ENCODE data around the gene CLEC17A. TPM values are rescaled to one million over a fixed set of nuclear protein-coding genes. Genes with fewer than 3 reads are reported as not detected.

The CLEC17A gene
- total and polyA plus RNA-seq, 2 donors (not counting 1 experiment from before 2014, with no cell fraction given): 121 to 163 TPM

DNA sequence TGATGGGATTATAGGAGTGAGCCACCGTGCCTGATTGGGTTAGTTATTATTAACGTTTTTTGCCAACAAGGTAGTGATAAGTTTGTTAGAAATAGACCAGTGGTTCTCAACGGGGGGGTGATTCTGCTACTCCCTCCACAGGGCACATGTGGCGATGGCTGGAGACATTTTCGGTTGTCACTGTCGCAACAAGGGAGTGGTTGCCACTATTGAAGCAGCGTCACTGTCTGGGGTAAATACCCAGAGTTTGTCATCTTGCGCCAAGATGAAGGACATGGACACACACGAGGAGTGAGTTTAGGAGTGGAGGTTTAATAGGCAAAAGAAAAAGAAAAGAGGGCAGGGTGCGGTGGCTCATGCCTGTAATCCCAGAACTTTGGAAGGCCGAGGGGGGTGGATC is 72.8 kb downstream of the CLEC17A start:
- no peak for TF ChIP-seq EZH2 (IDR thresholded peaks at IDR 0.05; ENCODE audit: borderline replicate concordance, insufficient read depth, low read depth, low read length, poor library complexity, severe bottlenecking)
- TF ChIP-seq, protein P1, sequence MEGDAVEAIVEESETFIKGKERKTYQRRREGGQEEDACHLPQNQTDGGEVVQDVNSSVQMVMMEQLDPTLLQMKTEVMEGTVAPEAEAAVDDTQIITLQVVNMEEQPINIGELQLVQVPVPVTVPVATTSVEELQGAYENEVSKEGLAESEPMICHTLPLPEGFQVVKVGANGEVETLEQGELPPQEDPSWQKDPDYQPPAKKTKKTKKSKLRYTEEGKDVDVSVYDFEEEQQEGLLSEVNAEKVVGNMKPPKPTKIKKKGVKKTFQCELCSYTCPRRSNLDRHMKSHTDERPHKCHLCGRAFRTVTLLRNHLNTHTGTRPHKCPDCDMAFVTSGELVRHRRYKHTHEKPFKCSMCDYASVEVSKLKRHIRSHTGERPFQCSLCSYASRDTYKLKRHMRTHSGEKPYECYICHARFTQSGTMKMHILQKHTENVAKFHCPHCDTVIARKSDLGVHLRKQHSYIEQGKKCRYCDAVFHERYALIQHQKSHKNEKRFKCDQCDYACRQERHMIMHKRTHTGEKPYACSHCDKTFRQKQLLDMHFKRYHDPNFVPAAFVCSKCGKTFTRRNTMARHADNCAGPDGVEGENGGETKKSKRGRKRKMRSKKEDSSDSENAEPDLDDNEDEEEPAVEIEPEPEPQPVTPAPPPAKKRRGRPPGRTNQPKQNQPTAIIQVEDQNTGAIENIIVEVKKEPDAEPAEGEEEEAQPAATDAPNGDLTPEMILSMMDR (IDR thresholded peaks at IDR 0.05): no peak
- 78% methylated on average over 8 of the region's 11 CpGs for WGBS (ENCODE audit: insufficient coverage)
- no peak overlapping the region for H3K4me3 Mint-ChIP-seq

DNA sequence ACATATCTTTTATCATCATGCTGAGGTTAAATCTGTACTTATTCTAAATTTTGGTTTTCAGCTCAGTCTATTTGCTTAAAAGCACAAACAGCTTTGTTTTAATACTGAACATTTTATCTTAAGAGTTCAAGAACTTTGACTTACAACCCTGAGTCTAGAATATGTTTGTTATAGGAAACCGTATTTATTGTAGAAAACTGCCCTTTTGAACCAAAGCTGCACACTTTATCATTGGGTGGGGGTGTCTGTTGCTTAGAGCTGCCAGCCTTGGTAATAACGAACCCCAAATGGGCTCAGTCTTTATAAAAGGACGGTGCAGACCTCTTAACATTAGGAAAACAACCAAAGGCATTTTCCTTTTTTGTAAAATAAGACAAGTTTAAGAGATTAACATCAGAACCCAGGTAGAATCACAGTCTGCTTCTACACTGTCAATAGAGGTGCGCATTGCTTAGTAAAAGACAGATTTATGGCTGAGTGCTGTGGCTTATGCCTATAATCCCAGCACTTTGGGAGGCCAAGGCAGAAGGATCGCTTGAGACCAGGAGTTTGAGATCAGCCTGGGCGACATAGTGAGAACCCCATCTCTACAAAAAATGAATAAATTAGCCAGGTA is 77.1 kb downstream of the CLEC17A start:
- Histone ChIP-seq H3K4me1 (ENCODE audit: control insufficient read depth in 2 of 2, insufficient read depth in 2 of 2, low read length in 2 of 2) (peaks cover 8% of the 10 kb centered on the region in 2 donors), H3K9ac (ENCODE audit: low read length) (no peak overlapping the region), H3K27ac (ENCODE audit: low read length in 2 of 2) (no peak overlapping the region), H3K79me2 (ENCODE audit: control insufficient read depth, insufficient read depth, low read length) (no peaks in the 10 kb centered on the region), H3K9me3 (ENCODE audit: control extremely low read depth in 1 of 3, control insufficient read depth in 2 of 3, insufficient read depth in 1 of 3, low read length in 2 of 3) (no peaks in the 10 kb centered on the region), H3K4me3 (ENCODE audit: control extremely low read depth in 1 of 5, extremely low read depth in 1 of 5, insufficient read depth in 1 of 5, low read depth in 2 of 5, low read length in 4 of 5) (no peak overlapping the region), H3K36me3 (replicated peaks in 1 of 2; ENCODE audit: control extremely low read depth in 1 of 2, control insufficient read depth in 1 of 2, extremely low read depth in 1 of 2, insufficient read depth in 2 of 2, low read length in 1 of 2) (no peaks in the 10 kb centered on the region), H3K4me2 (replicated peaks; ENCODE audit: low read depth, low read length, poor library complexity, severe bottlenecking) (no peak overlapping the region), H3K27me3 (replicated peaks in 1 of 4; ENCODE audit: control extremely low read depth in 1 of 4, control insufficient read depth in 3 of 4, insufficient read depth in 4 of 4, low read length in 3 of 4) (no peaks in the 10 kb centered on the region), H4K20me1 (ENCODE audit: control insufficient read depth, insufficient read depth, low read length, poor library complexity, severe bottlenecking) (no peaks in the 10 kb centered on the region), H2AFZ (ENCODE audit: insufficient read depth, low read depth, low read length, poor library complexity, severe bottlenecking) (no peak overlapping the region)
- ChIA-PET CTCF (interaction anchor here (0.7 to 0.9 kb wide), 2 partner anchors 20 to 31 kb away, joined by 4 read pairs; no protein-coding TSS in a partner anchor), POLR2A (interaction anchor here (0.7 kb wide), 1 partner anchor 14 kb away, joined by 8 read pairs; no protein-coding TSS in a partner anchor)
- no peak for TF ChIP-seq EZH2 (IDR thresholded peaks at IDR 0.05; ENCODE audit: borderline replicate concordance, insufficient read depth, low read depth, low read length, poor library complexity, severe bottlenecking)
- TF ChIP-seq, protein P1 (IDR thresholded peaks at IDR 0.05): no peak
- Mint-ChIP-seq H3K4me3 (no peak overlapping the region), H3K4me1 (peaks cover 13% of the 10 kb centered on the region), H3K27me3 (no peaks in the 10 kb centered on the region), H3K27ac (no peak overlapping the region), H3K9me3 (ENCODE audit: insufficient read depth) (no peaks in the 10 kb centered on the region)
- no peak for ATAC-seq (ENCODE audit: low read depth)
- WGBS (ENCODE audit: insufficient coverage): 90% methylated on average over 2 of the region's 6 CpGs
- DNase-seq: no peak
- intact Hi-C loops (cut with micrococcal nuclease): no loop called here

More for the DNA sequence above, 72.8 kb downstream of the CLEC17A start:
- H3K4me3 ChIP-seq (ENCODE audit: control extremely low read depth in 1 of 5, extremely low read depth in 1 of 5, insufficient read depth in 1 of 5, low read depth in 2 of 5, low read length in 4 of 5): no peak overlapping the region
- H3K4me2 ChIP-seq (replicated peaks; ENCODE audit: low read depth, low read length, poor library complexity, severe bottlenecking): no peak overlapping the region
- DNase-seq: no peak
- H2AFZ ChIP-seq (ENCODE audit: insufficient read depth, low read depth, low read length, poor library complexity, severe bottlenecking): no peak overlapping the region
- no peak overlapping the region for H3K27ac ChIP-seq (ENCODE audit: low read length in 2 of 2)
- H3K27ac Mint-ChIP-seq: no peak overlapping the region
- intact Hi-C loops (cut with micrococcal nuclease): no loop called here
- H3K9ac ChIP-seq (ENCODE audit: low read length): no peak overlapping the region
- no peaks in the 10 kb centered on the region for H3K27me3 ChIP-seq (replicated peaks in 1 of 4; ENCODE audit: control extremely low read depth in 1 of 4, control insufficient read depth in 3 of 4, insufficient read depth in 4 of 4, low read length in 3 of 4)
- no peaks in the 10 kb centered on the region for H3K79me2 ChIP-seq (ENCODE audit: control insufficient read depth, insufficient read depth, low read length)
- ChIA-PET CTCF (no interaction called here), POLR2A (no interaction called here)
- ATAC-seq (ENCODE audit: low read depth): no peak
- H3K4me1 Mint-ChIP-seq: peaks cover 2% of the 10 kb centered on the region
- H3K9me3 Mint-ChIP-seq (ENCODE audit: insufficient read depth): no peaks in the 10 kb centered on the region
- no peaks in the 10 kb centered on the region for H3K36me3 ChIP-seq (replicated peaks in 1 of 2; ENCODE audit: control extremely low read depth in 1 of 2, control insufficient read depth in 1 of 2, extremely low read depth in 1 of 2, insufficient read depth in 2 of 2, low read length in 1 of 2)
- H3K9me3 ChIP-seq (ENCODE audit: control extremely low read depth in 1 of 3, control insufficient read depth in 2 of 3, insufficient read depth in 1 of 3, low read length in 2 of 3): no peaks in the 10 kb centered on the region
- no peaks in the 10 kb centered on the region for H4K20me1 ChIP-seq (ENCODE audit: control insufficient read depth, insufficient read depth, low read length, poor library complexity, severe bottlenecking)
- no peaks in the 10 kb centered on the region for H3K4me1 ChIP-seq (ENCODE audit: control insufficient read depth in 2 of 2, insufficient read depth in 2 of 2, low read length in 2 of 2)
- peaks cover 4% of the 10 kb centered on the region for H3K27me3 Mint-ChIP-seq

Data from B cell (primary cell).